ENCODE measurements around the gene ECI2. TPM values are rescaled to one million over a fixed set of nuclear protein-coding genes. Genes with fewer than 3 reads are reported as not detected.

ECI2 gene
- total and polyA plus RNA-seq, 2 experiments from 2014 or later = 102 to 114 TPM

- Histone ChIP-seq H3K9me3 (ENCODE audit: low read depth) (no peaks in the 10 kb centered on the region), H4K20me1 (ENCODE audit: insufficient read depth, poor library complexity, severe bottlenecking) (no peaks in the 10 kb centered on the region), H3K4me2 (no peak overlapping the region), H3K9me2 (replicated peaks; ENCODE audit: insufficient read depth) (no peaks in the 10 kb centered on the region), H3K4me3 (no peak overlapping the region), H3K27me3 (no peaks in the 10 kb centered on the region), H3K79me2 (no peaks in the 10 kb centered on the region), H3K4me1 (ENCODE audit: insufficient read depth) (no peaks in the 10 kb centered on the region), H3K36me3 (replicated peaks; ENCODE audit: insufficient read depth, low read depth) (no peaks in the 10 kb centered on the region), H3K27ac (no peak overlapping the region), H2AFZ (no peak overlapping the region)
- TF ChIP-seq EZH2 (IDR thresholded peaks at IDR 0.05; ENCODE audit: borderline replicate concordance) (no peak), EZH2phosphoT487 (IDR thresholded peaks at IDR 0.05; ENCODE audit: low read depth, severe bottlenecking, unreplicated experiment) (no peak)
- TF ChIP-seq, protein P1, sequence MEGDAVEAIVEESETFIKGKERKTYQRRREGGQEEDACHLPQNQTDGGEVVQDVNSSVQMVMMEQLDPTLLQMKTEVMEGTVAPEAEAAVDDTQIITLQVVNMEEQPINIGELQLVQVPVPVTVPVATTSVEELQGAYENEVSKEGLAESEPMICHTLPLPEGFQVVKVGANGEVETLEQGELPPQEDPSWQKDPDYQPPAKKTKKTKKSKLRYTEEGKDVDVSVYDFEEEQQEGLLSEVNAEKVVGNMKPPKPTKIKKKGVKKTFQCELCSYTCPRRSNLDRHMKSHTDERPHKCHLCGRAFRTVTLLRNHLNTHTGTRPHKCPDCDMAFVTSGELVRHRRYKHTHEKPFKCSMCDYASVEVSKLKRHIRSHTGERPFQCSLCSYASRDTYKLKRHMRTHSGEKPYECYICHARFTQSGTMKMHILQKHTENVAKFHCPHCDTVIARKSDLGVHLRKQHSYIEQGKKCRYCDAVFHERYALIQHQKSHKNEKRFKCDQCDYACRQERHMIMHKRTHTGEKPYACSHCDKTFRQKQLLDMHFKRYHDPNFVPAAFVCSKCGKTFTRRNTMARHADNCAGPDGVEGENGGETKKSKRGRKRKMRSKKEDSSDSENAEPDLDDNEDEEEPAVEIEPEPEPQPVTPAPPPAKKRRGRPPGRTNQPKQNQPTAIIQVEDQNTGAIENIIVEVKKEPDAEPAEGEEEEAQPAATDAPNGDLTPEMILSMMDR (IDR thresholded peaks at IDR 0.05; ENCODE audit: poor library complexity) = no peak
- DNase-seq (ENCODE audit: low spot score) = no peak
- WGBS (ENCODE audit: low lambda C conversion rate, missing lambda C conversion rate) = 40% methylated on average over 3 of the region's 3 CpGs
These were observed 37.0 kb upstream of the ECI2 start for GRCh38 chr6:4172368-4172767.

DNA sequence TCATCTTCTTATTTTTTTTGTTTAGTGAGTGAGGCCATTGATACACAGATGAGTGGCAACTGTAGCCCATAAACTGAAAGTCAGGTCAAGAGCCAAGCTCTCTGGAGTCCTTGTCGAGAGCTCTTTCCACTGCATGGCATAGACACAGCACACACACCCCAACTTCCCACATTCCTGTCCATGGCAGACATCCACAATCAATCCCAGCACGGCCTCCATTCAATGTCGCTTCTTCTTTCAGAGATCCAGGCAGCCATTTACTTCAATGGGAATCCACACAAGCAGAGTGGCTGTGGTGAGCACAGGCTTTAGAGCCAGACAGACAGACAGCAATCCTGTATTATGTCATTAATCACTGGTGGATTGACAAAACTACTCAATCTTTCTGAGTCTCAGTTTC is 34.9 kb upstream of the ECI2 start:
- no peak for DNase-seq (ENCODE audit: low spot score)

GRCh38 chr6:4169028-4169789 is 33.8 kb upstream of the ECI2 start:
- H3K4me2 ChIP-seq = no peak overlapping the region
- H3K27ac ChIP-seq = no peak overlapping the region
- no peaks in the 10 kb centered on the region for H3K79me2 ChIP-seq
- TF ChIP-seq EZH2phosphoT487 (IDR thresholded peaks at IDR 0.05; ENCODE audit: low read depth, severe bottlenecking, unreplicated experiment) = no peak
- TF ChIP-seq EZH2 (IDR thresholded peaks at IDR 0.05; ENCODE audit: borderline replicate concordance) = no peak
- TF ChIP-seq, protein P1 (IDR thresholded peaks at IDR 0.05; ENCODE audit: poor library complexity) = no peak
- H3K4me1 ChIP-seq (ENCODE audit: insufficient read depth) = no peaks in the 10 kb centered on the region
- H3K4me3 ChIP-seq = no peak overlapping the region
- no peak for DNase-seq (ENCODE audit: low spot score)
- no peaks in the 10 kb centered on the region for H4K20me1 ChIP-seq (ENCODE audit: insufficient read depth, poor library complexity, severe bottlenecking)
- no peak overlapping the region for H2AFZ ChIP-seq
- H3K9me3 ChIP-seq (ENCODE audit: low read depth) = no peaks in the 10 kb centered on the region
- no peaks in the 10 kb centered on the region for H3K27me3 ChIP-seq
- no peaks in the 10 kb centered on the region for H3K36me3 ChIP-seq (replicated peaks; ENCODE audit: insufficient read depth, low read depth)
- 67% methylated on average over 8 of the region's 8 CpGs for WGBS (ENCODE audit: low lambda C conversion rate, missing lambda C conversion rate)
- no peaks in the 10 kb centered on the region for H3K9me2 ChIP-seq (replicated peaks; ENCODE audit: insufficient read depth)

More for the DNA sequence above, 34.9 kb upstream of the ECI2 start:
- Histone ChIP-seq H3K27me3 (no peaks in the 10 kb centered on the region), H3K27ac (no peak overlapping the region), H3K4me1 (ENCODE audit: insufficient read depth) (no peaks in the 10 kb centered on the region), H3K9me3 (ENCODE audit: low read depth) (no peaks in the 10 kb centered on the region), H3K4me2 (no peak overlapping the region), H2AFZ (no peak overlapping the region), H3K36me3 (replicated peaks; ENCODE audit: insufficient read depth, low read depth) (no peaks in the 10 kb centered on the region), H3K9me2 (replicated peaks; ENCODE audit: insufficient read depth) (no peaks in the 10 kb centered on the region), H3K79me2 (no peaks in the 10 kb centered on the region), H3K4me3 (no peak overlapping the region), H4K20me1 (ENCODE audit: insufficient read depth, poor library complexity, severe bottlenecking) (no peaks in the 10 kb centered on the region)
- TF ChIP-seq, protein P1 (IDR thresholded peaks at IDR 0.05; ENCODE audit: poor library complexity) = no peak
- TF ChIP-seq EZH2 (IDR thresholded peaks at IDR 0.05; ENCODE audit: borderline replicate concordance) (no peak), EZH2phosphoT487 (IDR thresholded peaks at IDR 0.05; ENCODE audit: low read depth, severe bottlenecking, unreplicated experiment) (no peak)
- 97% methylated on average over 3 of the region's 3 CpGs for WGBS (ENCODE audit: low lambda C conversion rate, missing lambda C conversion rate)

Data from hepatocyte (in vitro differentiated cells).